B cell (primary cell): ENCODE results near the gene RPS6KL1. TPM values are rescaled to one million over a fixed set of nuclear protein-coding genes. Genes with fewer than 3 reads are reported as not detected.

Source experiments
- ATAC-seq: fragments of 200-7000 bp; cut with Tn5 transposase; one replicate; pipeline ENCODE4 v1.10.0; 2021; ENCODE audit warnings: low read depth, mild to moderate bottlenecking, moderate number of reproducible peaks, moderate library complexity
- CTCF ChIA-PET: fragments of 350-600 bp; sonication (Branson Sonifier 250); formaldehyde crosslinking; loops from one replicate; lab custom pipeline; 2021; ENCODE audit warnings: antibody characterized with exemption, inconsistent platforms; lab: Charles Lee
- POLR2A ChIA-PET: fragments of 350-600 bp; sonication (Branson Sonifier 250); formaldehyde crosslinking; loops from one replicate; lab custom pipeline; 2021; ENCODE audit warnings: antibody characterized with exemption; lab: Charles Lee
- DNase-seq: peaks from one replicate; pipeline ENCODE4 v3.0.0; 2013
- H2AFZ ChIP-seq: 2 replicates; pipeline ENCODE4 v1.6.1; 2012; ENCODE audit warnings: mild to moderate bottlenecking, low read depth, low read length; ENCODE audit not compliant: insufficient read depth, poor library complexity, severe bottlenecking
- H3K27ac ChIP-seq, 2 donors: 1 replicate in 1 of 2; 2 replicates in 1 of 2; pipeline ENCODE4 v1.5.1; 2012 to 2013; ENCODE audit warnings: low read length in 2 of 2, mild to moderate bottlenecking in 2 of 2, moderate library complexity in 1 of 2
- H3K27me3 ChIP-seq, 4 experiments: fragments of 200-600 bp in 1 of 4; sonication (generic) in 1 of 4; replicated peaks in 1 of 4; 1 replicate in 2 of 4; 2 replicates in 2 of 4; pipeline versions ENCODE4 v1.6.1 to v1.7.0; 2013 to 2016; ENCODE audit warnings: low read length in 3 of 4, mild to moderate bottlenecking in 2 of 4, mixed read lengths in 1 of 4, moderate library complexity in 1 of 4; ENCODE audit not compliant: insufficient read depth in 4 of 4, control insufficient read depth in 3 of 4; ENCODE audit errors: control extremely low read depth in 1 of 4
- H3K36me3 ChIP-seq, 2 experiments: replicated peaks in 1 of 2; 1 replicate in 1 of 2; 2 replicates in 1 of 2; pipeline versions ENCODE4 v1.6.1 to v1.7.1; 2013; ENCODE audit warnings: low read length in 1 of 2; ENCODE audit not compliant: insufficient read depth in 2 of 2, control insufficient read depth in 1 of 2; ENCODE audit errors: control extremely low read depth in 1 of 2, extremely low read depth in 1 of 2
- H3K4me1 ChIP-seq, 2 donors: fragments of 200-600 bp in 1 of 2; sonication (generic) in 1 of 2; 1 replicate in 1 of 2; 2 replicates in 1 of 2; pipeline versions ENCODE4 v1.5.1 to v1.6.1; 2013 to 2017; ENCODE audit warnings: low read length in 2 of 2; ENCODE audit not compliant: control insufficient read depth in 2 of 2, insufficient read depth in 2 of 2
- H3K4me2 ChIP-seq: replicated peaks from 2 replicates; pipeline ENCODE3; 2012; ENCODE audit warnings: mild to moderate bottlenecking, low read depth, low read length; ENCODE audit not compliant: poor library complexity, severe bottlenecking
- H3K4me3 ChIP-seq, 5 experiments: fragments of 200-600 bp in 1 of 5; sonication (generic) in 1 of 5; 1 replicate in 3 of 5; 2 replicates in 2 of 5; pipeline versions ENCODE4 v1.5.1 to v1.7.0; 2011 to 2016; ENCODE audit warnings: low read length in 4 of 5, mild to moderate bottlenecking in 4 of 5, low read depth in 2 of 5, control low read depth in 1 of 5, moderate library complexity in 1 of 5; ENCODE audit not compliant: insufficient read depth in 1 of 5; ENCODE audit errors: control extremely low read depth in 1 of 5, extremely low read depth in 1 of 5
- H3K79me2 ChIP-seq: fragments of 200-600 bp; sonication (generic); one replicate; pipeline ENCODE4 v1.6.0; 2016; ENCODE audit warnings: low read length; ENCODE audit not compliant: control insufficient read depth, insufficient read depth
- H3K9ac ChIP-seq: fragments of 200-600 bp; sonication (generic); 2 replicates; pipeline ENCODE4 v1.6.1; 2017; ENCODE audit warnings: mild to moderate bottlenecking, low read length, moderate library complexity
- H3K9me3 ChIP-seq, 3 donors: one replicate each; pipeline versions ENCODE4 v1.6.1 to v1.7.1; 2013; ENCODE audit warnings: low read length in 2 of 3; ENCODE audit not compliant: control insufficient read depth in 2 of 3, insufficient read depth in 1 of 3; ENCODE audit errors: control extremely low read depth in 1 of 3
- H4K20me1 ChIP-seq: 2 replicates; pipeline ENCODE4 v1.6.0; 2012; ENCODE audit warnings: mild to moderate bottlenecking, low read length; ENCODE audit not compliant: insufficient read depth, control insufficient read depth, poor library complexity, severe bottlenecking
- H3K27ac Mint-ChIP-seq: one replicate; pipeline ENCODE4 v1.8.0; 2021; ENCODE audit warnings: mixed read lengths
- H3K27me3 Mint-ChIP-seq: one replicate; pipeline ENCODE4 v1.8.0; 2021; ENCODE audit warnings: mixed read lengths
- H3K4me1 Mint-ChIP-seq: one replicate; pipeline ENCODE4 v1.8.0; 2021; ENCODE audit warnings: mixed read lengths
- H3K4me3 Mint-ChIP-seq: one replicate; pipeline ENCODE4 v1.8.0; 2021; ENCODE audit warnings: mixed read lengths
- H3K9me3 Mint-ChIP-seq: one replicate; pipeline ENCODE4 v1.8.0; 2022; ENCODE audit warnings: mixed read lengths; ENCODE audit not compliant: insufficient read depth
- CTCF ChIP-seq: fragments of 200-600 bp; IDR thresholded peaks from one replicate; pipeline ENCODE4 v1.8.0; 2022; ENCODE audit warnings: antibody characterized with exemption, mild to moderate bottlenecking
- EZH2 ChIP-seq: IDR thresholded peaks from 2 replicates; pipeline ENCODE4 v1.6.1; 2012; ENCODE audit warnings: borderline replicate concordance, low read depth, mild to moderate bottlenecking, moderate library complexity, low read length; ENCODE audit not compliant: insufficient read depth, poor library complexity, severe bottlenecking
- WGBS: methylation state at CpG from one replicate; pipeline ENCODE4 v1.1.5; 2013; ENCODE audit warnings: missing lambda C conversion rate; ENCODE audit not compliant: insufficient coverage; 5-methylcytosine and 5-hydroxymethylcytosine counted together
- intact Hi-C: fragments of 100-400 bp; cut with micrococcal nuclease; formaldehyde crosslinking; loops from one replicate; pipeline ENCODE4 v1.10.0; 2022
- polyA plus RNA-seq: library from polyadenylated mRNA; depleted of rRNA; stranded (reverse); fragments of >200 nt; gene quantifications from 2 replicates; pipeline ENCODE4 v1.2.3, GENCODE V29; 2012
- total RNA-seq, 2 donors: library from RNA; stranded (reverse); fragments of 120-200 nt in 1 of 2; gene quantifications; 1 replicate in 1 of 2; 2 replicates in 1 of 2; pipeline versions ENCODE4 v1.2.3 to v1.2.4, GENCODE V29; 2013 to 2022

The RPS6KL1 gene
- total and polyA plus RNA-seq, 2 donors (not counting 1 experiment from before 2014, with no cell fraction given) = 3.4 to 4.4 TPM

DNA sequence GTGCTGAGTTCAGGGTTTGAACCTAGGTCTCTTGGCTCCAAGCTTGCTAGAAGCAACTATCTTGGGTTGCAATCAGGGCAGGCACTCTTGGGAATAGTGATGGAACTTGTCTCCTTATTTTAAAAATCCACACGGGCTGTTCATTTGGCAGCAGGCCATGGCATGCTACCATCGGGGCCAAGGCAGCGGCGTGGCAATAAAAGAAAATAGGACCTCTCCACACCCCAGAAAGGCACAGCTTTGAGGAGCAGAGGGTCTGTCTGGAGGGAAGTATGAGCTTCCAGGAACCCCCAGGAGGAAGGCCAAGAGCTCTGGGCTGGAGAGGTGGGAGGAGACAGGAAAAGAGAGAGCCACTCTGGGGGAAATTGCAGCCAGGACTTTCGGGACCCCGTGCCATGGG, 15.3 kb downstream of the RPS6KL1 start:
- H3K4me3 Mint-ChIP-seq = no peak overlapping the region
- WGBS = 90% methylated on average over 2 of the region's 6 CpGs

More for the DNA sequence above, 15.3 kb downstream of the RPS6KL1 start:
- Mint-ChIP-seq H3K9me3 (no peaks in the 10 kb centered on the region), H3K27ac (no peak overlapping the region), H3K27me3 (no peaks in the 10 kb centered on the region), H3K4me1 (peaks cover 36% of the 10 kb centered on the region)
- no peaks in the 10 kb centered on the region for H3K79me2 ChIP-seq
- no peak overlapping the region for H3K4me3 ChIP-seq
- H2AFZ ChIP-seq = no peak overlapping the region
- DNase-seq = no peak
- no peaks in the 10 kb centered on the region for H3K27me3 ChIP-seq
- H3K9ac ChIP-seq = no peak overlapping the region
- H3K9me3 ChIP-seq = no peaks in the 10 kb centered on the region
- H3K27ac ChIP-seq = no peak overlapping the region
- peaks cover 17 to 46% of the 10 kb centered on the region in 2 donors for H3K4me1 ChIP-seq
- H3K4me2 ChIP-seq = no peak overlapping the region
- ATAC-seq = no peak
- ChIA-PET CTCF (interaction anchor here (0.6 to 25.3 kb wide), 9 partner anchors 11 to 183 kb away, joined by 3 to 926 read pairs (median 7); partner anchors contain the start of genes DLST and PROX2), POLR2A (interaction anchor here (0.5 kb wide), 1 partner anchor 267 kb away, joined by 3 read pairs; no protein-coding TSS in a partner anchor)
- peaks cover 0 to 6% of the 10 kb centered on the region in 2 experiments for H3K36me3 ChIP-seq
- H4K20me1 ChIP-seq = peaks cover 5% of the 10 kb centered on the region
- intact Hi-C loops = no loop called here
- TF ChIP-seq CTCF (no peak), EZH2 (no peak)
